GM12872 (cell line): Measurements from ENCODE around the gene NDUFV3.

Source experiments
- TF ChIP-seq, protein P1 (sequence below): IDR thresholded peaks from 3 replicates; pipeline ENCODE4 v1.5.1; 2011; ENCODE audit warnings: low read depth, mild to moderate bottlenecking, low read length, moderate library complexity; ENCODE audit not compliant: insufficient read depth

NDUFV3 gene

DNA sequence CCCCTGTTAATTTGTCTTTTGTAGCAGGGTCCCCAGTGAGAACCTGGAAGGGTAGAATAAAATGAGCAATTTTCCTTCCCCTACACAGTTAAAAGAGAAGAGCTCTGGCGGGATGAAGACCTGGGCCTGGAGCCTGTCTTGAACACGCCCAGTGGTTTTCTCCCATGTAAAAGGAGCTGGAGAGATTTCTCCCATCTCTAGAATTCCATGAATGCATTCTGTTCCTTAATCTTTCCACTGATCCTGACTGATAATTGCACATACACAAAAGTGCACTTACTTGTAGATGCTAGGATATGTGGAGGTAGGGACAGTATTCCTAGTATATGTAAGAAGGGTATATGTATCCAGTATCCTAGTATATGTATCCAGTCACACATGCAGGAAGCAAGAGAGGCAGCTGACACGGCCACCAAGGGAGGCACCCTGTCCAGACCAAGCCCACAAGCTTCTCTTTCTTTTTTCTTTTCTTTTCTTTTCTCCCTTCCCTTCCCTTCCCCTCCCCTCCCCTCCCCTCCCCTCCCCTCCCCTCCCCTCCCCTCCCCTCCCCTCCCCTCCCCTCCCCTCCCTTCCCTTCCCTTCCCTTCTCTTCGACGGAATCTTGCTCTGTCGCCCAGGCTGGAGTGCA is 69.4 kb downstream of the NDUFV3 start:
- TF ChIP-seq, protein P1, sequence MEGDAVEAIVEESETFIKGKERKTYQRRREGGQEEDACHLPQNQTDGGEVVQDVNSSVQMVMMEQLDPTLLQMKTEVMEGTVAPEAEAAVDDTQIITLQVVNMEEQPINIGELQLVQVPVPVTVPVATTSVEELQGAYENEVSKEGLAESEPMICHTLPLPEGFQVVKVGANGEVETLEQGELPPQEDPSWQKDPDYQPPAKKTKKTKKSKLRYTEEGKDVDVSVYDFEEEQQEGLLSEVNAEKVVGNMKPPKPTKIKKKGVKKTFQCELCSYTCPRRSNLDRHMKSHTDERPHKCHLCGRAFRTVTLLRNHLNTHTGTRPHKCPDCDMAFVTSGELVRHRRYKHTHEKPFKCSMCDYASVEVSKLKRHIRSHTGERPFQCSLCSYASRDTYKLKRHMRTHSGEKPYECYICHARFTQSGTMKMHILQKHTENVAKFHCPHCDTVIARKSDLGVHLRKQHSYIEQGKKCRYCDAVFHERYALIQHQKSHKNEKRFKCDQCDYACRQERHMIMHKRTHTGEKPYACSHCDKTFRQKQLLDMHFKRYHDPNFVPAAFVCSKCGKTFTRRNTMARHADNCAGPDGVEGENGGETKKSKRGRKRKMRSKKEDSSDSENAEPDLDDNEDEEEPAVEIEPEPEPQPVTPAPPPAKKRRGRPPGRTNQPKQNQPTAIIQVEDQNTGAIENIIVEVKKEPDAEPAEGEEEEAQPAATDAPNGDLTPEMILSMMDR: no peak
